Upper lobe of left lung (tissue), 4 donors: ENCODE results near the gene GGN.

ENCODE experiments used
- POLR2A ChIP-seq, 4 donors: fragments of 450-650 bp; IDR thresholded peaks; one replicate each; pipeline ENCODE4 v1.5.1; 2016 to 2017; ENCODE audit warnings: antibody characterized with exemption in 4 of 4, mild to moderate bottlenecking in 2 of 4
- POLR2AphosphoS5 ChIP-seq, 2 donors: sonication (generic); formaldehyde crosslinking; IDR thresholded peaks; one replicate each; pipeline ENCODE4 v1.5.1; 2017; ENCODE audit warnings: antibody characterized with exemption in 2 of 2
- TF ChIP-seq, protein P1 (sequence below), 6 experiments: fragments of 450-650 bp in 4 of 6; fragments of 200-600 bp in 2 of 6; sonication (generic) in 2 of 6; IDR thresholded peaks; one replicate each; pipeline ENCODE4 v1.5.1; 2016 to 2019; ENCODE audit warnings: antibody characterized with exemption in 6 of 6

DNA sequence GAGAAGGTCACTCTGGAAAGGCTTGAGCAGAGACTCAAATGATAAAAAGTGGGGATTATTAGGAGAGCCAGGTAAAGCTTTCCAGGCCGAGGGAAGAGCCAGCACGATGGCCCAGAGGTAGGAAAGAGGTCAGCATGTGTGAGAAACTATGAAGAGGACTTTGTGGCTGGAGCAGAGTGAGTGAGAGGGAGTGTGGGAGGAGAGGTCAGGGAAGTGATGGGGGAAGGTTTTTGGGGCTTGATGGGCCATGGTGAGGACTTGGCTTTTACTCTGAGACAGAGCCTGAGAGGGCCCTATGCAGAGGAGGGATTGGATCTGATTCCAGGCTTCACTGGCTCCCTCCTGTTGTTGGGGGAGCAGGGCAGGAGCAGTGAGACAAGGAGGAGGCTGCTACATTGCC lies 46.9 kb downstream of the GGN start:
- TF ChIP-seq, protein P1, sequence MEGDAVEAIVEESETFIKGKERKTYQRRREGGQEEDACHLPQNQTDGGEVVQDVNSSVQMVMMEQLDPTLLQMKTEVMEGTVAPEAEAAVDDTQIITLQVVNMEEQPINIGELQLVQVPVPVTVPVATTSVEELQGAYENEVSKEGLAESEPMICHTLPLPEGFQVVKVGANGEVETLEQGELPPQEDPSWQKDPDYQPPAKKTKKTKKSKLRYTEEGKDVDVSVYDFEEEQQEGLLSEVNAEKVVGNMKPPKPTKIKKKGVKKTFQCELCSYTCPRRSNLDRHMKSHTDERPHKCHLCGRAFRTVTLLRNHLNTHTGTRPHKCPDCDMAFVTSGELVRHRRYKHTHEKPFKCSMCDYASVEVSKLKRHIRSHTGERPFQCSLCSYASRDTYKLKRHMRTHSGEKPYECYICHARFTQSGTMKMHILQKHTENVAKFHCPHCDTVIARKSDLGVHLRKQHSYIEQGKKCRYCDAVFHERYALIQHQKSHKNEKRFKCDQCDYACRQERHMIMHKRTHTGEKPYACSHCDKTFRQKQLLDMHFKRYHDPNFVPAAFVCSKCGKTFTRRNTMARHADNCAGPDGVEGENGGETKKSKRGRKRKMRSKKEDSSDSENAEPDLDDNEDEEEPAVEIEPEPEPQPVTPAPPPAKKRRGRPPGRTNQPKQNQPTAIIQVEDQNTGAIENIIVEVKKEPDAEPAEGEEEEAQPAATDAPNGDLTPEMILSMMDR (IDR thresholded peaks at IDR 0.05) = no peak
- no peak for TF ChIP-seq POLR2A (IDR thresholded peaks at IDR 0.05)
- no peak for TF ChIP-seq POLR2AphosphoS5 (IDR thresholded peaks at IDR 0.05)
